GM18526 (cell line): Measurements from ENCODE around the gene LDLRAD3.

ENCODE experiments used
- POLR2A ChIP-seq: IDR thresholded peaks from 3 replicates; pipeline ENCODE4 v1.6.1; 2011; ENCODE audit not compliant: insufficient read length; ENCODE audit errors: extremely low read depth

The LDLRAD3 gene

GRCh38 chr11:35918716-35919115 lies 25.1 kb upstream of the LDLRAD3 start:
- TF ChIP-seq POLR2A = no peak

GRCh38 chr11:35919244-35919643 lies 24.6 kb upstream of the LDLRAD3 start:
- no peak for TF ChIP-seq POLR2A

- TF ChIP-seq POLR2A = no peak
Observed at GRCh38 chr11:35923452-35923851, 20.4 kb upstream of the LDLRAD3 start.

- no peak for TF ChIP-seq POLR2A
Observed at GRCh38 chr11:35924811-35925210, 19.1 kb upstream of the LDLRAD3 start.

GRCh38 chr11:35927104-35927503 lies 16.8 kb upstream of the LDLRAD3 start:
- TF ChIP-seq POLR2A = no peak

- no peak for TF ChIP-seq POLR2A
Observed at GRCh38 chr11:35927682-35928081, 16.2 kb upstream of the LDLRAD3 start.

- no peak for TF ChIP-seq POLR2A
Observed at GRCh38 chr11:35928688-35929395, 15.0 kb upstream of the LDLRAD3 start.

GRCh38 chr11:35930466-35930865 lies 13.4 kb upstream of the LDLRAD3 start:
- no peak for TF ChIP-seq POLR2A

GRCh38 chr11:35932121-35932520 lies 11.7 kb upstream of the LDLRAD3 start:
- no peak for TF ChIP-seq POLR2A

GRCh38 chr11:35932681-35933319 lies 11.1 kb upstream of the LDLRAD3 start:
- no peak for TF ChIP-seq POLR2A

GRCh38 chr11:35933320-35933871 lies 10.5 kb upstream of the LDLRAD3 start:
- TF ChIP-seq POLR2A = no peak

- TF ChIP-seq POLR2A = no peak
Observed at GRCh38 chr11:35934271-35934670, 9.6 kb upstream of the LDLRAD3 start.

GRCh38 chr11:35934981-35935380 lies 8.9 kb upstream of the LDLRAD3 start:
- no peak for TF ChIP-seq POLR2A

- no peak for TF ChIP-seq POLR2A
Observed at GRCh38 chr11:35935390-35935789, 8.5 kb upstream of the LDLRAD3 start.

- TF ChIP-seq POLR2A = no peak
Observed at GRCh38 chr11:35937111-35937510, 6.8 kb upstream of the LDLRAD3 start.

- no peak for TF ChIP-seq POLR2A
Observed at GRCh38 chr11:35937700-35938099, 6.2 kb upstream of the LDLRAD3 start.
